B cell (primary cell): ENCODE measurements around the gene TAS2R41. TPM values are rescaled to one million over a fixed set of nuclear protein-coding genes. Genes with fewer than 3 reads are reported as not detected.

Source experiments
- ATAC-seq: fragments of 200-7000 bp; cut with Tn5 transposase; one replicate; pipeline ENCODE4 v1.10.0; 2021; ENCODE audit warnings: low read depth, mild to moderate bottlenecking, moderate number of reproducible peaks, moderate library complexity
- CTCF ChIA-PET: fragments of 350-600 bp; sonication (Branson Sonifier 250); formaldehyde crosslinking; loops from one replicate; lab custom pipeline; 2021; ENCODE audit warnings: antibody characterized with exemption, inconsistent platforms; lab: Charles Lee
- POLR2A ChIA-PET: fragments of 350-600 bp; sonication (Branson Sonifier 250); formaldehyde crosslinking; loops from one replicate; lab custom pipeline; 2021; ENCODE audit warnings: antibody characterized with exemption; lab: Charles Lee
- DNase-seq: peaks from one replicate; pipeline ENCODE4 v3.0.0; 2013
- H2AFZ ChIP-seq: 2 replicates; pipeline ENCODE4 v1.6.1; 2012; ENCODE audit warnings: mild to moderate bottlenecking, low read depth, low read length; ENCODE audit not compliant: insufficient read depth, poor library complexity, severe bottlenecking
- H3K27ac ChIP-seq, 2 donors: 1 replicate in 1 of 2; 2 replicates in 1 of 2; pipeline ENCODE4 v1.5.1; 2012 to 2013; ENCODE audit warnings: low read length in 2 of 2, mild to moderate bottlenecking in 2 of 2, moderate library complexity in 1 of 2
- H3K27me3 ChIP-seq, 4 experiments: fragments of 200-600 bp in 1 of 4; sonication (generic) in 1 of 4; replicated peaks in 1 of 4; 1 replicate in 2 of 4; 2 replicates in 2 of 4; pipeline versions ENCODE4 v1.6.1 to v1.7.0; 2013 to 2016; ENCODE audit warnings: low read length in 3 of 4, mild to moderate bottlenecking in 2 of 4, mixed read lengths in 1 of 4, moderate library complexity in 1 of 4; ENCODE audit not compliant: insufficient read depth in 4 of 4, control insufficient read depth in 3 of 4; ENCODE audit errors: control extremely low read depth in 1 of 4
- H3K36me3 ChIP-seq, 2 experiments: replicated peaks in 1 of 2; 1 replicate in 1 of 2; 2 replicates in 1 of 2; pipeline versions ENCODE4 v1.6.1 to v1.7.1; 2013; ENCODE audit warnings: low read length in 1 of 2; ENCODE audit not compliant: insufficient read depth in 2 of 2, control insufficient read depth in 1 of 2; ENCODE audit errors: control extremely low read depth in 1 of 2, extremely low read depth in 1 of 2
- H3K4me1 ChIP-seq, 2 donors: fragments of 200-600 bp in 1 of 2; sonication (generic) in 1 of 2; 1 replicate in 1 of 2; 2 replicates in 1 of 2; pipeline versions ENCODE4 v1.5.1 to v1.6.1; 2013 to 2017; ENCODE audit warnings: low read length in 2 of 2; ENCODE audit not compliant: control insufficient read depth in 2 of 2, insufficient read depth in 2 of 2
- H3K4me2 ChIP-seq: replicated peaks from 2 replicates; pipeline ENCODE3; 2012; ENCODE audit warnings: mild to moderate bottlenecking, low read depth, low read length; ENCODE audit not compliant: poor library complexity, severe bottlenecking
- H3K4me3 ChIP-seq, 5 experiments: fragments of 200-600 bp in 1 of 5; sonication (generic) in 1 of 5; 1 replicate in 3 of 5; 2 replicates in 2 of 5; pipeline versions ENCODE4 v1.5.1 to v1.7.0; 2011 to 2016; ENCODE audit warnings: low read length in 4 of 5, mild to moderate bottlenecking in 4 of 5, low read depth in 2 of 5, control low read depth in 1 of 5, moderate library complexity in 1 of 5; ENCODE audit not compliant: insufficient read depth in 1 of 5; ENCODE audit errors: control extremely low read depth in 1 of 5, extremely low read depth in 1 of 5
- H3K79me2 ChIP-seq: fragments of 200-600 bp; sonication (generic); one replicate; pipeline ENCODE4 v1.6.0; 2016; ENCODE audit warnings: low read length; ENCODE audit not compliant: control insufficient read depth, insufficient read depth
- H3K9ac ChIP-seq: fragments of 200-600 bp; sonication (generic); 2 replicates; pipeline ENCODE4 v1.6.1; 2017; ENCODE audit warnings: mild to moderate bottlenecking, low read length, moderate library complexity
- H3K9me3 ChIP-seq, 3 donors: one replicate each; pipeline versions ENCODE4 v1.6.1 to v1.7.1; 2013; ENCODE audit warnings: low read length in 2 of 3; ENCODE audit not compliant: control insufficient read depth in 2 of 3, insufficient read depth in 1 of 3; ENCODE audit errors: control extremely low read depth in 1 of 3
- H4K20me1 ChIP-seq: 2 replicates; pipeline ENCODE4 v1.6.0; 2012; ENCODE audit warnings: mild to moderate bottlenecking, low read length; ENCODE audit not compliant: insufficient read depth, control insufficient read depth, poor library complexity, severe bottlenecking
- H3K27ac Mint-ChIP-seq: one replicate; pipeline ENCODE4 v1.8.0; 2021; ENCODE audit warnings: mixed read lengths
- H3K27me3 Mint-ChIP-seq: one replicate; pipeline ENCODE4 v1.8.0; 2021; ENCODE audit warnings: mixed read lengths
- H3K4me1 Mint-ChIP-seq: one replicate; pipeline ENCODE4 v1.8.0; 2021; ENCODE audit warnings: mixed read lengths
- H3K4me3 Mint-ChIP-seq: one replicate; pipeline ENCODE4 v1.8.0; 2021; ENCODE audit warnings: mixed read lengths
- H3K9me3 Mint-ChIP-seq: one replicate; pipeline ENCODE4 v1.8.0; 2022; ENCODE audit warnings: mixed read lengths; ENCODE audit not compliant: insufficient read depth
- EZH2 ChIP-seq: IDR thresholded peaks from 2 replicates; pipeline ENCODE4 v1.6.1; 2012; ENCODE audit warnings: borderline replicate concordance, low read depth, mild to moderate bottlenecking, moderate library complexity, low read length; ENCODE audit not compliant: insufficient read depth, poor library complexity, severe bottlenecking
- WGBS: methylation state at CpG from one replicate; pipeline ENCODE4 v1.1.5; 2013; ENCODE audit warnings: missing lambda C conversion rate; ENCODE audit not compliant: insufficient coverage; 5-methylcytosine and 5-hydroxymethylcytosine counted together
- intact Hi-C: fragments of 100-400 bp; cut with micrococcal nuclease; formaldehyde crosslinking; loops from one replicate; pipeline ENCODE4 v1.10.0; 2022
- polyA plus RNA-seq: library from polyadenylated mRNA; depleted of rRNA; stranded (reverse); fragments of >200 nt; gene quantifications from 2 replicates; pipeline ENCODE4 v1.2.3, GENCODE V29; 2012
- total RNA-seq, 2 donors: library from RNA; stranded (reverse); fragments of 120-200 nt in 1 of 2; gene quantifications; 1 replicate in 1 of 2; 2 replicates in 1 of 2; pipeline versions ENCODE4 v1.2.3 to v1.2.4, GENCODE V29; 2013 to 2022
- TF ChIP-seq, protein P1 (sequence below): fragments of 200-600 bp; IDR thresholded peaks from one replicate; pipeline ENCODE4 v1.8.0; 2022; ENCODE audit warnings: antibody characterized with exemption, mild to moderate bottlenecking

TAS2R41 gene
- total and polyA plus RNA-seq, 2 donors (not counting 1 experiment from before 2014, with no cell fraction given): not detected

DNA sequence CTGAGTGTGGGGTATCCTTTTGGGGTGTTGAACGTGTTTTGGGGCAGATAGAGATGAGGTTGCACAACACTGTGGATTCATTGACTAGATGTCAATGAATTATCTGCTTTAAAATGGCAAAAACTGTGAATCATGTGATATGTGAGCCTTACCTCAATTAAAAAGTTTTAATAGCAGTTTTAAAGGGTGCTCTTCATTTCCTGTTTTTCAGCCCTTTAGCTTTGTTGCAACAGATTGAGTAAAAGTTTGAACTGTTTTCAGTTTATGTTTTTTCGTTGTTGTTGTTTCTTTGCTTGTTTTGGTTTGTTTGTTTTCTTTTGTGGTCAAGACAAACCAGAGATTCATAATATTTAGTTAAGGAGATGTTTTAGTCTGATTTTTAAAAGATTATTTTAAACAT is 9.4 kb downstream of the TAS2R41 start:
- no peaks in the 10 kb centered on the region for H3K36me3 ChIP-seq
- POLR2A ChIA-PET: no interaction called here
- TF ChIP-seq, protein P1, sequence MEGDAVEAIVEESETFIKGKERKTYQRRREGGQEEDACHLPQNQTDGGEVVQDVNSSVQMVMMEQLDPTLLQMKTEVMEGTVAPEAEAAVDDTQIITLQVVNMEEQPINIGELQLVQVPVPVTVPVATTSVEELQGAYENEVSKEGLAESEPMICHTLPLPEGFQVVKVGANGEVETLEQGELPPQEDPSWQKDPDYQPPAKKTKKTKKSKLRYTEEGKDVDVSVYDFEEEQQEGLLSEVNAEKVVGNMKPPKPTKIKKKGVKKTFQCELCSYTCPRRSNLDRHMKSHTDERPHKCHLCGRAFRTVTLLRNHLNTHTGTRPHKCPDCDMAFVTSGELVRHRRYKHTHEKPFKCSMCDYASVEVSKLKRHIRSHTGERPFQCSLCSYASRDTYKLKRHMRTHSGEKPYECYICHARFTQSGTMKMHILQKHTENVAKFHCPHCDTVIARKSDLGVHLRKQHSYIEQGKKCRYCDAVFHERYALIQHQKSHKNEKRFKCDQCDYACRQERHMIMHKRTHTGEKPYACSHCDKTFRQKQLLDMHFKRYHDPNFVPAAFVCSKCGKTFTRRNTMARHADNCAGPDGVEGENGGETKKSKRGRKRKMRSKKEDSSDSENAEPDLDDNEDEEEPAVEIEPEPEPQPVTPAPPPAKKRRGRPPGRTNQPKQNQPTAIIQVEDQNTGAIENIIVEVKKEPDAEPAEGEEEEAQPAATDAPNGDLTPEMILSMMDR: no peak
- no peak for TF ChIP-seq EZH2
- intact Hi-C loops: no loop called here
- H3K4me3 ChIP-seq: no peak overlapping the region
- H2AFZ ChIP-seq: no peak overlapping the region
- DNase-seq (no peak), ATAC-seq (no peak)
- H3K79me2 ChIP-seq: no peaks in the 10 kb centered on the region
- H3K9me3 Mint-ChIP-seq: no peaks in the 10 kb centered on the region
- H3K4me1 Mint-ChIP-seq: no peaks in the 10 kb centered on the region
- H3K27ac ChIP-seq: no peak overlapping the region
- no peaks in the 10 kb centered on the region for H3K4me1 ChIP-seq
- no peak overlapping the region for H3K27ac Mint-ChIP-seq
- H4K20me1 ChIP-seq: no peaks in the 10 kb centered on the region
- WGBS: 67% methylated on average over 1 of the region's 2 CpGs
- no peak overlapping the region for H3K4me3 Mint-ChIP-seq
- H3K9ac ChIP-seq: no peak overlapping the region
- H3K27me3 ChIP-seq: no peaks in the 10 kb centered on the region
- H3K4me2 ChIP-seq: no peak overlapping the region
- no peaks in the 10 kb centered on the region for H3K9me3 ChIP-seq
- CTCF ChIA-PET: no interaction called here
- H3K27me3 Mint-ChIP-seq: peaks cover 22% of the 10 kb centered on the region

DNA sequence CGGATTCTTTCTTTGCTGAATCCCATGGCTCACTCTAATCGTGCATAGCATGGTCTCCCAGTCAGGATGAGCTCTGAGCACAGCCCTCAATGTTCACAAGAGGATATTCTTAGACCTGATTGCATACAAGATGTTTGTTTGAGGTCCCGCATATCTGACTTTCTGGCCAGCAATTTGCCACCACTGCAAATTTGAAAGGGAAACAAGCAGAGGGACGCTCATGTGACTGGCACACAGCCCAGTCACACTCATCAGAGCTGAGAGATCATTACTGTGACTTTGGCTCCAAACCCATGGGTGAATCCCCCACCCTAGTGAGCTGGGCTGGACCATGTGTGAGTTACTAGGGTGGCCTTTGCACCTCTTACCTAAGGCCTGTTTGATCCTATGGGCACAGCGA is 9.9 kb downstream of the TAS2R41 start:
- H3K9me3 ChIP-seq: no peaks in the 10 kb centered on the region
- H3K4me1 ChIP-seq: no peaks in the 10 kb centered on the region
- H2AFZ ChIP-seq: no peak overlapping the region
- H3K27me3 ChIP-seq: no peaks in the 10 kb centered on the region
- DNase-seq: no peak
- no peak overlapping the region for H3K4me3 ChIP-seq
- intact Hi-C loops: no loop called here
- H3K27me3 Mint-ChIP-seq: peaks cover 21% of the 10 kb centered on the region
- H3K9me3 Mint-ChIP-seq: no peaks in the 10 kb centered on the region
- ATAC-seq: no peak
- H3K27ac ChIP-seq: no peak overlapping the region
- POLR2A ChIA-PET: no interaction called here
- no peak overlapping the region for H3K9ac ChIP-seq
- no peaks in the 10 kb centered on the region for H3K79me2 ChIP-seq
- no peaks in the 10 kb centered on the region for H4K20me1 ChIP-seq
- 50% methylated on average over 2 of the region's 5 CpGs for WGBS
- no peaks in the 10 kb centered on the region for H3K36me3 ChIP-seq
- no peak for TF ChIP-seq EZH2
- TF ChIP-seq, protein P1: no peak
- no peaks in the 10 kb centered on the region for H3K4me1 Mint-ChIP-seq
- no peak overlapping the region for H3K4me2 ChIP-seq
- H3K4me3 Mint-ChIP-seq: no peak overlapping the region
- CTCF ChIA-PET: no interaction called here
- H3K27ac Mint-ChIP-seq: no peak overlapping the region
